Gastroesophageal sphincter (tissue), 4 donors: Measurements from ENCODE around the gene CUX1. TPM values are rescaled to one million over a fixed set of nuclear protein-coding genes. Genes with fewer than 3 reads are reported as not detected.

ENCODE experiments used
- ATAC-seq: fragments of 150-250 bp; one replicate; pipeline ENCODE4 v1.9.1; 2016; ENCODE audit warnings: mild to moderate bottlenecking, moderate library complexity
- H3K27ac ChIP-seq, 4 donors: fragments of 200-600 bp; sonication (generic) in 3 of 4; 1 replicate in 3 of 4; 2 replicates in 1 of 4; pipeline ENCODE4 v1.5.1; 2016 to 2019
- H3K27me3 ChIP-seq: fragments of 200-600 bp; sonication (generic); one replicate; pipeline ENCODE4 v1.5.1; 2019
- H3K36me3 ChIP-seq, 2 donors: fragments of 200-600 bp; sonication (generic); one replicate each; pipeline ENCODE4 v1.5.1; 2019; ENCODE audit warnings: control low read depth in 1 of 2
- H3K4me1 ChIP-seq, 3 donors: fragments of 200-600 bp; sonication (generic); 1 replicate in 2 of 3; 2 replicates in 1 of 3; pipeline ENCODE4 v1.5.1; 2016 to 2019; ENCODE audit warnings: control low read depth in 2 of 3
- H3K4me3 ChIP-seq, 2 donors: fragments of 200-600 bp; sonication (generic); one replicate each; pipeline ENCODE4 v1.5.1; 2019; ENCODE audit warnings: mild to moderate bottlenecking in 1 of 2, moderate library complexity in 1 of 2
- H3K9me3 ChIP-seq, 3 donors: fragments of 200-600 bp; sonication (generic); one replicate each; pipeline ENCODE4 v1.5.1; 2017 to 2019; ENCODE audit warnings: control low read depth in 2 of 3
- CTCF ChIP-seq, 4 experiments: fragments of 200-600 bp in 2 of 4; fragments of 450-650 bp in 2 of 4; sonication (generic) in 1 of 4; IDR thresholded peaks; one replicate each; pipeline ENCODE4 v1.5.1; 2017 to 2019; ENCODE audit warnings: antibody characterized with exemption in 4 of 4, mild to moderate bottlenecking in 2 of 4, moderate library complexity in 2 of 4
- EP300 ChIP-seq: sonication (generic); formaldehyde crosslinking; IDR thresholded peaks from one replicate; pipeline ENCODE4 v1.6.1; 2017; ENCODE audit warnings: antibody characterized with exemption, mild to moderate bottlenecking
- POLR2A ChIP-seq, 2 donors: fragments of 450-650 bp; IDR thresholded peaks; one replicate each; pipeline ENCODE4 v1.6.1; 2017; ENCODE audit warnings: antibody characterized with exemption in 2 of 2, mild to moderate bottlenecking in 2 of 2, moderate library complexity in 1 of 2
- POLR2AphosphoS5 ChIP-seq: sonication (generic); formaldehyde crosslinking; IDR thresholded peaks from one replicate; pipeline ENCODE4 v1.6.1; 2017; ENCODE audit warnings: antibody characterized with exemption
- WGBS, 2 donors: methylation state at CpG; one replicate each; pipeline ENCODE4 v1.1.5; 2018; ENCODE audit warnings: low coverage in 1 of 2; 5-methylcytosine and 5-hydroxymethylcytosine counted together
- total RNA-seq, 4 donors: library from RNA; depleted of rRNA; stranded (reverse); fragments of >200 nt; gene quantifications; one replicate each; pipeline ENCODE4 v1.1.0, GENCODE V29; 2016

CUX1 gene
- total RNA-seq, 4 donors from 2014 or later = 84.4 to 134 (median 110) TPM

DNA sequence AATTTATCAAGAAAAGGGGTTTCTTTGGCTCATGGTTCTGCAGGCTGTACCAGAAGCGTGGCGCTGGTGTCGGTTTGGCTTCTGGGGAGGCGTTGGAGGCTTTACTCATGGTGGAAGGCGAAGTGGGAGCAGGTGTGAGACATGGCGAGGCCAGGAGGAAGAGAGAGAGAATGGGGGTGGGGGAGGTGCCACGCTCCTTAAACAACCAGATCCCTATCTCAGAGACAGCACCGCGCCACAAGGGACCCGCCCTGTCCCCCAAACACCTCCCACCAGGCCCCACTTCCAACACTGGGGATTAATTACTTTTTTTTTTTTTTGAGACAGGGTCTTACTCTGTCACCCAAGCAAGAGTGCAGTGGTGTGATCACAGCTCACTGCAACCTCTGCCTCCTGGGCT, 451.2 kb downstream of the CUX1 start:
- Histone ChIP-seq H3K4me3 (no peak overlapping the region), H3K36me3 (no peaks in the 10 kb centered on the region), H3K27me3 (no peaks in the 10 kb centered on the region), H3K4me1 (peaks cover 0 to 9% (median 0%) of the 10 kb centered on the region in 3 donors), H3K27ac (no peak overlapping the region), H3K9me3 (no peaks in the 10 kb centered on the region)
- ATAC-seq = no peak
- TF ChIP-seq CTCF (IDR thresholded peaks at IDR 0.05) (no peak), POLR2AphosphoS5 (no peak), POLR2A (IDR thresholded peaks at IDR 0.05) (no peak), EP300 (no peak)
- WGBS, 2 donors = 68% methylated on average over 5 of the region's 10 CpGs; no CpG with 5 or more reads in 1 of the 2 donors

GRCh38 chr7:102270178-102270887, 452.9 kb downstream of the CUX1 start:
- Histone ChIP-seq H3K4me1 (peaks cover 0 to 9% (median 0%) of the 10 kb centered on the region in 3 donors), H3K36me3 (peaks cover 0 to 3% of the 10 kb centered on the region in 2 donors), H3K4me3 (no peak overlapping the region), H3K9me3 (no peaks in the 10 kb centered on the region), H3K27me3 (no peaks in the 10 kb centered on the region), H3K27ac (no peak overlapping the region)
- TF ChIP-seq EP300 = no peak
- no peak for TF ChIP-seq CTCF (IDR thresholded peaks at IDR 0.05)
- no peak for TF ChIP-seq POLR2A (IDR thresholded peaks at IDR 0.05)
- no peak for ATAC-seq
- WGBS, 2 donors = 64 to 70% methylated on average over 2 to 8 of the region's 13 CpGs

GRCh38 chr7:102271158-102271798, 453.9 kb downstream of the CUX1 start:
- TF ChIP-seq POLR2AphosphoS5 (no peak), POLR2A (IDR thresholded peaks at IDR 0.05) (no peak), EP300 (no peak), CTCF (IDR thresholded peaks at IDR 0.05) (no peak)
- Histone ChIP-seq H3K27me3 (no peaks in the 10 kb centered on the region), H3K9me3 (no peaks in the 10 kb centered on the region), H3K4me3 (no peak overlapping the region), H3K4me1 (peaks cover 0 to 9% (median 0%) of the 10 kb centered on the region in 3 donors), H3K27ac (no peak overlapping the region), H3K36me3 (peaks cover 0 to 5% of the 10 kb centered on the region in 2 donors)
- WGBS, 2 donors = 100% methylated on average over 3 of the region's 10 CpGs
- ATAC-seq = no peak

DNA sequence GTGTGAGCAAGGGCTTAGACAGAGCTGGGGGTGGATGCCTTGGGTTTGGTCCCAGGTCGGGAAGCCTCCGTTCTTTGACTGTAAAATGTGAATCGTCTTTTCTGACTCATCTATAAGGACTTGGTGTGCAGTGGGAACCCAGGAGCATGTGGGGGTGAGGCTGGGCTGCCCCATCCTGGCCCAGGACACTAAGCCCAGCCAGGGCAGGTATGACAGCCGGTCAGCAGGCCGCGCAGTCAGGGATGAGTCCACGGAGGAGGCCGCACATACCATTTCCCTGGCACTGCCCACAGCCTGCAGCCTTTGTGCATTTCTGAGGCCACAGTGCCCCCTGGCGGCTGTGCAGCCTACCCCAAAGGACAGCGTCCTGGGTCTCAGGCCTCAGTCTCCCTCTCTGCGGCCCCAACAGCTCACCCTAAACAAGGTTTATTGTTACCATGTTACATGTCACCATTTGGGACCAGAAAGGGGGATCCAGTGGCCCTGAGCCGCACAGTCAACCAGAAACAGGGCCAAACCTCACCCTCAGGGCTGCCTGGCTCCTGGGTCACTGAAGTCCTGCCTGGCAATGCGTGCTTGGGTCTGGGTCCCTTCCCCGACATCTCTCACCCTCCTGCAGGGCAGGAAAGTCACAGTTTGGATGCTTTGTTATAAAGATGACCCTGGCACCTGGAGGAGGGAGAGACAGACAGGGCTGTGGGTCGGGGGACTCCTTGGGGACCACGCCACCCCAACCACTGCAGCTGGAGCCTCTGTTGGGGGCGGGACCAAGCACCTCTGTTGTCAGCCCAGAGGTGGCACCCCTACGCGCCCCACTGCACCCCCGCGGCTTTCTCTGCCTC, 454.9 kb downstream of the CUX1 start:
- no peaks in the 10 kb centered on the region for H3K9me3 ChIP-seq
- no peak overlapping the region for H3K4me3 ChIP-seq
- no peak overlapping the region for H3K27ac ChIP-seq
- H3K4me1 ChIP-seq = peaks cover 0 to 9% (median 0%) of the 10 kb centered on the region in 3 donors
- peaks cover 0 to 5% of the 10 kb centered on the region in 2 donors for H3K36me3 ChIP-seq
- peak; percentile 83 for ATAC-seq
- no peaks in the 10 kb centered on the region for H3K27me3 ChIP-seq
- TF ChIP-seq CTCF (IDR thresholded peaks at IDR 0.05) (peak in 3 of 4 experiments; percentile 86 to 90 (median 89)), EP300 (no peak)
- WGBS, 2 donors = 21% methylated on average over 10 of the region's 21 CpGs; no CpG with 5 or more reads in 1 of the 2 donors
